ENCODE data around the gene TOX2.

The TOX2 gene

DNA sequence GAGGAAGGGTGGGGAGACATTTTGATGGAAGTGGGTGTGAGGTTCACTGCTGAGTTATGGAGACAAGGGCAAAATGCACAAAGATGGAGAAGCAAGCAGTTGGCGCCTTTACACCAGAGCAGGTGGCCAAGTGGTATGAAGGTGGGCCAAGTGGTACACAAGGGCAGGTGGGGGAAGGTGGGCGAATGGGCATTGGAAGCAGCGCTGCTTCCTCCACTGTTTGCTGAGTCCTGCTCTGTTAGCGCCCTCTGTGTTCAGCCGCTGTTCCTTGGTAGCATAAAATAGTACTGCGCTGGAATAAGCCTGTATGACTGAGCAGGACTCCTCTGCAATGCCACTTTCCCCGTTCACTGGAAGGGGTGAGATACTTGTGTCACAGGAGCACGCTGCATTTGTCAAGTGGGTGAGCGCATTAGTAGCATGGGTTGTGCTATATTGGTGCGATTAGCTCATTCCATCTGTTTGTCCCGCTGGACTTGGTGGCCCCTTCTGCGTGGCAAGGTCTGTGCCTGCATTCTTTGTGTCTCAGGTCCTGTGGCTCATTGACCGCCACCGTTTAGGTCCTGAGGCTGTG, 116.4 kb downstream of the TOX2 start:
- in situ Hi-C loops (cut with HindIII; ENCODE audit: low pct_ligation_motif_present, low sequenced_read_pairs): no loop called here
- no peak for DNase-seq
- Histone ChIP-seq H3K4me3 (ENCODE audit: low read depth, low read length) (no peak overlapping the region), H3K27me3 (replicated peaks) (peaks cover 1% of the 10 kb centered on the region), H3K36me3 (replicated peaks) (no peaks in the 10 kb centered on the region), H3K27ac (no peak overlapping the region)
- TF ChIP-seq, protein P1, sequence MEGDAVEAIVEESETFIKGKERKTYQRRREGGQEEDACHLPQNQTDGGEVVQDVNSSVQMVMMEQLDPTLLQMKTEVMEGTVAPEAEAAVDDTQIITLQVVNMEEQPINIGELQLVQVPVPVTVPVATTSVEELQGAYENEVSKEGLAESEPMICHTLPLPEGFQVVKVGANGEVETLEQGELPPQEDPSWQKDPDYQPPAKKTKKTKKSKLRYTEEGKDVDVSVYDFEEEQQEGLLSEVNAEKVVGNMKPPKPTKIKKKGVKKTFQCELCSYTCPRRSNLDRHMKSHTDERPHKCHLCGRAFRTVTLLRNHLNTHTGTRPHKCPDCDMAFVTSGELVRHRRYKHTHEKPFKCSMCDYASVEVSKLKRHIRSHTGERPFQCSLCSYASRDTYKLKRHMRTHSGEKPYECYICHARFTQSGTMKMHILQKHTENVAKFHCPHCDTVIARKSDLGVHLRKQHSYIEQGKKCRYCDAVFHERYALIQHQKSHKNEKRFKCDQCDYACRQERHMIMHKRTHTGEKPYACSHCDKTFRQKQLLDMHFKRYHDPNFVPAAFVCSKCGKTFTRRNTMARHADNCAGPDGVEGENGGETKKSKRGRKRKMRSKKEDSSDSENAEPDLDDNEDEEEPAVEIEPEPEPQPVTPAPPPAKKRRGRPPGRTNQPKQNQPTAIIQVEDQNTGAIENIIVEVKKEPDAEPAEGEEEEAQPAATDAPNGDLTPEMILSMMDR (IDR thresholded peaks at IDR 0.05; ENCODE audit: low read depth, low read length, missing control alignments): no peak

DNA sequence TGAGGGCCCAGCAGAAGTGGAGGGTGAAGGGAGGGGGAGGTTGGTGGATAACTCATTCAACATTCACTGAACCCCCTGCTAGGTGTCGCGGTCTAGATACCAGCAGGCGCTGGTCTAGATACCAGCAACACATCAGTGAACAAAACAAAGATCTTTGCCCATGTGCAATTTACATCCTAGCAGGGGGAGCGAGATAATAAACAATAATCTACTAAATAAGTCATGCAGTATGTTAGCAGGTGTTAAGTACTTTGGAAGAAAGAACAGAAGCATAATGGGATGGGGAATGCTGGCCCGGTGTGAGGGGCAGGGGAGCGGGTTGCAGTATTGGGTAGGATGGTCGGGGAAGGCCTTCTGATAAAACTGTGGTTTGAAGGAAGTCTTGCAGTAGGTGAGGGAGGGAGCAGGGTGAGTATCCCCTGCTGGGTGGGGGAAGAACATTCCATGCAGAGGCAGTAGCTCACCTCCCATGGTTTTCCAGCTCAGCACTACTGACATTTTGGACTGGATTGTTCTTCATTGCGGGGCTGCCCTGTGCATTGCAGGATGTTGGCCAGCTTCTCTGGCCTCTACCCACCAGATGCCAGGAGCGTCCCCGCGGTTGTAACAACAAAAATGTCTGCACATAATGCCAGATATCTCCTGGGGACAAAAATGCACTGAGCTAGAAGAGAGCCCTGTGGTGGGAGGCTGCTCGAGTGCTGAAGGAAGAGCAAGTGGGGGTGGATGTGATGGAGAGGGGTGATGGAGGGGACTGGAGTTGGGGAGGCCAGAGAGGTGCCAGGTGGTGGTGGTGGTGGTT, 117.3 kb downstream of the TOX2 start:
- DNase-seq: no peak
- Histone ChIP-seq H3K4me3 (ENCODE audit: low read depth, low read length) (no peak overlapping the region), H3K27ac (no peak overlapping the region), H3K27me3 (replicated peaks) (peaks cover 2% of the 10 kb centered on the region), H3K36me3 (replicated peaks) (no peaks in the 10 kb centered on the region)
- TF ChIP-seq, protein P1 (IDR thresholded peaks at IDR 0.05; ENCODE audit: low read depth, low read length, missing control alignments): no peak
- in situ Hi-C loops (cut with HindIII; ENCODE audit: low pct_ligation_motif_present, low sequenced_read_pairs): no loop called here

DNA sequence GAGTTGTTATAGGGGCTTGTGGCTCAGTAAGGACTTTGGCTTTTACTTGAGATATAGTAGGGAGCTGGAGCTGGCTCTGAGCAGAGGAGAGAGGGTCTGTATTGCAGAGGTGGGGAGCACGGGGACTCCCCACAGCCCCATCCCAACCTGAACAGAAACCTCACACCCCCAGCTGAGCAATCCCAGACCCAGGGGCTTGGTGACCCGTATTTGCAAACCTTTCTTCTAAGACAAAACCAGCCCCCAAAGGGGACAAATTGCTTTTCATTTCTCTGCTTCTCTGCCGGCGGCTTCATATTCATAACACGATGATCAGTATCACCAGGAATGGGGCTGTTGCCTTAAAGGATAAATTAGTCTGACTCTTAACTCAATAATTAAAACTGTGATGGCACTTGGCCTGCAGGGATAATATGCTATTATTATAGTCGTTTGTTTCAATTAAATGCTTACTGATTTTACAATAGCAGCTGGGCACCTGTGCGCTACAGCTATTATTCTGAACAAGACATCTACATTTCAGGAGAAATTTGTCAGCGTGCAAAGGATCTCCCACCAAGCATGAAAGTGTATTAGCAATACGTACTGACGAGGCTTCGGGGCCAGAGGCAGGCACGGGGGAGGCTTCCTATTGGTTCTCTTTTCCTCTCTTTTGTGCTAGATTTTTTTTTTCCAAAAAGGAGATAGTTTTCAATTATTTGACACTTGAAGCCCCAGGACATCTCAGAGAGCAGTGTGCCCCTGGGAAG, 118.1 kb downstream of the TOX2 start:
- no peak for DNase-seq
- H3K27me3 ChIP-seq (replicated peaks): peaks cover 5% of the 10 kb centered on the region
- no peak overlapping the region for H3K27ac ChIP-seq
- in situ Hi-C loops (cut with HindIII; ENCODE audit: low pct_ligation_motif_present, low sequenced_read_pairs): no loop called here
- no peak overlapping the region for H3K4me3 ChIP-seq (ENCODE audit: low read depth, low read length)
- TF ChIP-seq, protein P1 (IDR thresholded peaks at IDR 0.05; ENCODE audit: low read depth, low read length, missing control alignments): no peak
- H3K36me3 ChIP-seq (replicated peaks): no peaks in the 10 kb centered on the region

DNA sequence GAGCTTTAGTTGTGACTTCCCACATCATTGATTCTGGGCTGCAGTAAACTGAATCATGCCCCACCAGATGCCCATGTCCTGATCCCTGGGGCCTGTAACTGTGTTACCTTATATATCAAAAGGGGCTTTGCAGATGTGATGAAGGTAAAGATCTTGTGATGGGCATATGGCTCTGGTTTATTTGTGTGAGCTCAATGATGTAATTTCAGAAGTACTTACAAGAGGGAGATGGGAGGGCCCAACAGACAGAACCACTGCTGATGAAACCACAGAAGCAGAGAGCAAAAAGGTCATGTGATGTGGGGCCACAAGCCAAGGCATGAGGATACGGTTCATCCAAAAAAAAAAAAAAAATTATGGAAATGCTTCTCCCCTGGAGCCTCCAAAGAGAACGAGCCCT, 118.7 kb downstream of the TOX2 start:
- in situ Hi-C loops (cut with HindIII; ENCODE audit: low pct_ligation_motif_present, low sequenced_read_pairs): no loop called here
- peaks cover 5% of the 10 kb centered on the region for H3K27me3 ChIP-seq (replicated peaks)

DNA sequence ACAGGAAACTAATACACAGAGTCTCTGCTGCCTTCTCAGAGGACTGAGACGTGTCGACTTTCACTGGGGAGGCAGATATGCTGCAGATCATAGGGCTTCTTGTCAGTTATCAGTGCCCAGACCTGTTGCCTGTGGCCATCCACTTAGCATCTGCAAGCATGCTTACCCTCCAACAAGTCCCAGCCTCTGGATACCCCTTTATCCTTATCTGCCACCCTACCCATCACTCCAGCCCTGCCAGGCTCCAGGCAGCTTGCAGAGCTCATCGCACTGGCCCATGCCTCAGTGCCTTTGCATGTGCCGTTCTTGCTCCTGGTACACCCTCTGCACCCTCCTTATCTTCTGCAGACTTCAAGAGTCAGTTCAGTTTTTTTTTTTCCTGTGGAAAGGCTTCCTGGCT, 119.2 kb downstream of the TOX2 start:
- Histone ChIP-seq H3K36me3 (replicated peaks) (no peaks in the 10 kb centered on the region), H3K27ac (no peak overlapping the region), H3K4me3 (ENCODE audit: low read depth, low read length) (no peak overlapping the region), H3K27me3 (replicated peaks) (peaks cover 5% of the 10 kb centered on the region)
- TF ChIP-seq, protein P1 (IDR thresholded peaks at IDR 0.05; ENCODE audit: low read depth, low read length, missing control alignments): no peak
- in situ Hi-C loops (cut with HindIII; ENCODE audit: low pct_ligation_motif_present, low sequenced_read_pairs): no loop called here
- no peak for DNase-seq

More for the DNA sequence above, 118.7 kb downstream of the TOX2 start:
- no peak overlapping the region for H3K4me3 ChIP-seq (ENCODE audit: low read depth, low read length)
- H3K36me3 ChIP-seq (replicated peaks): no peaks in the 10 kb centered on the region
- H3K27ac ChIP-seq: no peak overlapping the region
- no peak for DNase-seq
- TF ChIP-seq, protein P1 (IDR thresholded peaks at IDR 0.05; ENCODE audit: low read depth, low read length, missing control alignments): no peak
